Stimulated activated CD8-positive, alpha-beta memory T cell treated with anti-CD3 and anti-CD28 coated beads, Interleukin-7, amount 100 ng/mL, for 4 hours (primary cell): ENCODE data around the gene EIF4E3.

Experiments
- DNase-seq, 2 donors: peaks; one replicate each; pipeline ENCODE4 v3.0.0-alpha.2; 2020; ENCODE audit warnings: low read depth in 2 of 2

Gene EIF4E3

DNA sequence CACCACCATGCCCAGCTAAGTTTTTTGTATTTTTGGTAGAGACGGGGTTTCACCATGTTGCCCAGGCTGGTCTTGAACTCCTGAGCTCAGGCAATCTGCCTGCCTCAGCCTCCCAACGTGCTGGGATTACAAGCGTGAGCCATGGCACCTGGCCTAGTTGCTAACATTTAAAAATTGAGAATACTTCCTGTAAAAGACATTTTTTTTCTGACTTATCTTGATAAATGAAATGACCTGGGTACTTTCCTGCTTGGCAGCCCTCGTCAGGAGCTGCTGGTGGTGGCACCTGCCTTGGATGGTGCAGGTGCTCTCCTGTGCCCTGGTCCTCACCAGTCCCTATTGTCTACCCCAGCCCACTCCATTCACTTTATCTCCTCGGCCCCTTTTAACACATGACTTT is 74.8 kb downstream of the EIF4E3 start:
- no peak for DNase-seq

DNA sequence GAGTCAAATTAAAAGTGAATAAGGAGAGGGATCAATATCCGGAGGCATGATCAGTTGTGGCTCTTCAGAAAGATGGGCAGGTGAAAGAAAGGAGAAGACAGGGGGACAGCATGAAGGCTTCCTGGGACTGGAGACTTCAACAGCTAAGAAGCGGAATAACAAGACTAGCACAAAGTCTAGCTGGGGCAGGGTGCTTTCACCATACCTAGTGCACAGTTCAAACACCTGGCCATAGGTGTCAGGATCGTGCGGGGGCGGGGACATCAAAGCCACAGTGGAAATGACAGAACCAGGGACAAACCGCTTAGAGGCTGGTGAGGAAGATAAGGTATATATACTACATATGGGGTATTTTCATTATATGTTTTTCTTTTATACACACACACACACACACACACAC is 75.4 kb downstream of the EIF4E3 start:
- no peak for DNase-seq

DNA sequence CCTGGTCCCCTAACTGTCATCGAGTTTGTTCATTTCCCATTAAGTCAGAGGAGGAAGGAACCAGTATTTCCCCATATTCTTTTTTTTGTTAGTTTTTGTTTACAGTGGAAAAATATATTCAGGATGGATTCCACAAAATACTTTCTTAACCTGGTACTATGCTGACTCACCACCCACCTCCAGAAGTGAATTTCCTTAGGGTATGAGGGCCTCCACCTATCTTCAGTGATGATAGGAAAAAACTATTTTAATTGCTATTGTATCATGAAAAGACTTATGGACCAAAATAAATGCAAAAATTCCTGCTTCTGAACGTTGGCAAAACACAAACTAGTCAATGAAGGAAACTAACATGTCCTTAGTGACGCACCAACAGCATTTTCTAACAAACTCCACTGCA is 77.5 kb downstream of the EIF4E3 start:
- no peak for DNase-seq

DNA sequence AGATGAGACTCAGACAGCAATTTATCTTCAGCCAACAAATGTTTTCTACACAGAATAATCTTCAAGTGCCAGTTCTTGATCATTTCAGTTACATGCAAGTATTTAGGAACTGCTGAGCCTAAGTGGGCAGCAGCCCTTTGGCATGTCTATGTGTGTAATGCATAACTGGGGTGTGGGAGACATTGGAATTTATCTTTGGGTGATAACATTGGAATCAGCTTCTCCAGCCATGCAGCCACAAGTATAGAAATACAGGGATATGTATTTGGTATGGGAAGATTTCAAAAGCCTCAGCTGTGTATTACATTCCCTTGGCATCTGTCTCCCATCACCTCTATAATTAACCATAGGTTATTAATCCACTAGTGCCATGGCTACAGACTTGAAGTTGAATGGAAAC is 78.2 kb downstream of the EIF4E3 start:
- DNase-seq, result no peak

DNA sequence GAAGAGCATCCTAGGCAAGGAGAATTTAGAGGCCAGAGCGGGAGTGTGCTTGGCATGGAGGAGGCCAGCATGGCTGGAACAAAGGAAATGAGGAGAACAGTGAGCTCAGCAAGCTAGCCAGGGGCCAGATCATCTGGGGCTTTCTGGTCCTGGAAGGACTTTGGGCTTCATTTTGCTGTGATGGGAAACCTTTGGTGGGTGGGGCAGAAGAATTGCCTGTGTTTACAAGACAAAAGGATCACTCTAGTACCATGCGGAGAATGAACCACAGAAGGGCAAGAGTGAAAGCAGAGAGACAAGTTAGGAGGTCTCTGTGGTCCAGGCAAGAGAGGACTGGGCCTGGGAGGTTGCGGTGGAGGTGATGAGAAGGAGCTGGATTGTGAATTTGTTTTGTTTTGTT is 80.1 kb downstream of the EIF4E3 start:
- DNase-seq, result no peak

DNA sequence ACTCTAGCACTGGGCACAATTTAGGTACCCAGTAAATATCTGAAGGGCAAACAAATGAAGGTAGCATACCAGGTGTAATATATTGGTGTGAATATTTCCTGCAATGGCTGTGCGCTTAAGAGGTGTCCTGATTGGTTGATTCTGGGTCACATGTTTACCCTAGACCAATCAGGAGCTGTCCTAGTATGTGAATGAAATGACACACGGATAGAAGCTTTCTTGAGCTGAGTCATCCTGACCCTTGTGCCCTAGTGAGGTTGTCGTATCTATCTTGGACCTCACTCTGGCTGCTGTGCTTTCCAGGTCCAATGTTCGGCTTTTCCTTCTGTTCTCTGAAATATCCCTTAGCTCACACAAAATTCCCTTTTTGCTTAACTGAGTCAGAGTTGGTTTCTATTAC is 83.5 kb downstream of the EIF4E3 start:
- no peak for DNase-seq

DNA sequence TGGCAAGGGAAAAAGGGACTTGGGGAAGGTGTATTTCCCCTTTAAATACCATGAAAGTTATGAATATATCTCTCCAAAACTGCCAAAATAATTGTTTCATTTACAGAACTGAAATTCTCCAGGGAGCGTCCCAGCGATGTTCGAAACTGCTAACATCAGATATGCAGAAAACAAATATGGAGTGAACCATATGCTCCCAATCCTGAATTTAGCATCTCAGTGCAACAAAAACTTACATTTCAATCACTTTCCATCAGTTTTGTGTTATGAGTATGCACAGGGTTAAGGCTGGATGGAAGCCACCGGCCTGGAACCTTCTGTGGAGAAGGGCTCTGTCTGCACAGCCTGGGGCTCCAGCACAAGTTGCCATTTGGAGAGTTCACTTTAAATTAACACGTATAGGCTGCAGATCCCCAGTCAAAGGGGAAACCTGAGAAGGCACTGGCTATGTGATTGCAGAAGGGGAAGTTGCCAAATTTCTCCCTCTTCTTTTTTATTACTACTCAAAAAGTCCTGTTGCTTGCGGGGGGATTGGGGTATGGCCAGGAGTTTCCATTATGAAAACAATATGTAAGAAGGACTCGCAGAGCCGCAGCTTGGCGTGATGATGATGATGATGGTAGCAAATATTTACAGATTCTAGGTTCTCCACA is 84.7 kb downstream of the EIF4E3 start:
- no peak for DNase-seq

DNA sequence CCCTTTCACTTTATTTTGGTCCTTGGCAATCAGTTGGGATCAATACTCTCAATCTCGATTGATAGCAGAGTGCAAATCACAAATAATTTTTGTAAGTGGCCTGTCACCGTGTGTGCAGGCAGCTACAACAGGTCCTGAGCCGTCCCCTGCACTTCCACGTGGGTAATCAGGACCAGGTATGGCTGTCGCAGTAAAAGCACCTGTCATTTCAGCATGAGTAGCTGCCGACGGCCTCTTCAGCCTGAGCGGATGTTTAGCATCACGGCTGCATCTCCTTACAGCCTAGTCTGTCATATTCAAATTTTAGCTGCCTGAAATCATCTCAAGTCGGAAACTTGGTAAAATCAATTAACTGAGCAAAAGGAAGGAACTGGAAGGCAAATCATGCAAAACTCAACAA is 88.7 kb downstream of the EIF4E3 start:
- DNase-seq, result no peak

DNA sequence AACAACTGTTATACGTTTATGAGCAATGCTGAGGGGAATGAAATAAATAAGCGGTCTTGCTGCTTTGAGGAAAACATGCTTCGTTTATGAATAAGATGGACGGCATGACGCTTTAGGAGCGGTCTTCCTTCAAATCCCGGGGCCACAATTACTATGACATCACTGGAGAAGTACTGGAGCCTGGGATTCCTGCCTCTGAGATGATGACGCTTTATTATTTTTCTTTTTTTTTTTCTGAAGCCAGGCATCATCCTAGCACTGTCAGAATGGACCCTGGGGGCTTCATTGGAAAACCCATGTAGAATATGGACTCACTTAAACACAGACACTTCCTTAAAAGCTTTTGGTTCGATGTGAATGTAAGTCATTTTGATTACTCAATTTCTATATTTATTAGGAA is 89.2 kb downstream of the EIF4E3 start:
- DNase-seq, result no peak

DNA sequence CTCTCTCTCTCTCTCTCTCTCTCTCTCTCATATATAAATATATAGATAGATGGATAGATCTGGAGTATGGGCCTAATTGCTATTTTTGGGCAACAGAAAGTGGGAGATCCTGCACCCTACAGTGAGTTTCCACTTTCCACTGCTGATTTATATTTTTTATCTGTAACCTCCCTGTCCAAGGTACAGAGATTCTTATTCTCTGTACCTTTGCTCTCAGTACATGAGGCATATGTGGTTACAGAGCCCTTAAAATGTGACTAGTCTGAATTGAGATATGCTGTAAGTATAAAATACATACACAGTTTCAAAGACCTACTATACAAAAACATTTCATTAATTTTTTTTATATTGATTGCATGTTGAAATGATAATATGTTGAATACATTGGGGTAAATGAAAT is 90.5 kb downstream of the EIF4E3 start:
- DNase-seq, result no peak

DNA sequence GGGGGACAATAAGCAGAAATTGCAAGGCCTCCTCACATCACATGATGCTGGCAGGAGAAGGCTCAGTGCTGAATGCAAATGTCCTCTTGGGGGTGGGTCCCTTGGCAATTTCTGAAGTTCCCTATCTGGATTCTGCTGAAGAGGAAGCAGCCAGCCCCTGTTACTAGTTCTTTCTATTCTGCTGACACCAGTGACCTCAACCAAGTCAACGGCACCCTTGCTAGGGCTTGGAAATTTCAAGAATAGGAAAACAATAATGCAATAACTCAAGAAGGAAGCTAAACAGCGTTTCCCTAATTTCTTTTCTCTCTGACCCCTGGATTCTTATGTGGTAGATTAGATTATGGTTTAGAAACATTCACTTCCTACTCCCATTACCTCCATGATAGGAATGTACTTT is 95.5 kb downstream of the EIF4E3 start:
- no peak for DNase-seq

DNA sequence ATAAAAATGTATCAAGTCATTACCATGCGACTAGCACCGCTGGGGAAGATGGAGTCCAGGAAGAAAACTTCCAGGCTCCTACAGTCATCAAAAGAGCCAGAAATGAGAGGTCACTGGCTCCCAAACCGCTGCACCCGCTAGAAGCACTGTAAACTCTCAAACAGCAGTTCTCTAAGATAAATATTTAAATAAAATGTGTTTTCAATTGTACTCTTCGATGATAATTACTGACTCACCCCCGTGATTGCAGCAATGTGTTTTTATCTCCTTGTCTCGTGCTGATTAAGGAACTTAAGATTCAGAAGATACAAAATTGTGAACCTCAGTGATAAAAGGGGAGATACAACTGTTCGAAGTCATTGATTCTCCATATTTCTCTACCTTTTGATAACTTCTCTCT is 95.9 kb downstream of the EIF4E3 start:
- DNase-seq, result no peak

DNA sequence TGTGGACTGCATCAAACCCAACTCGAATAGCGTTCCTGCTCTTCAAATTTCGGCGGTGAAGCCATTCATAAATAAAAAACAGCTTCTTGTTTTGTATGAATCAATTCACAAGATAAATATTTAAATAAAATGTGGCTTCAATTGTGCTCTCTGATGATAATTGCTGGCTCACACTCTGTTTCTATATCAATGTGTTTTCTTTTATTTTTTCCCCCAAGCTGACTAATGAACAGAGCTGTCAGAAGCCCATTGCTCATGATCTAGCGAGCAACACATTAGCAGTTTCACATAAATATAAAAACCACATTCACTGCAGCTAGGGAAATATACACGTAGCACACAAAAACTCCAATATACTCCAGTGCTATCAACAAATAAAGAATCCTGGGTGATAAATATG is 96.7 kb downstream of the EIF4E3 start:
- no peak for DNase-seq

DNA sequence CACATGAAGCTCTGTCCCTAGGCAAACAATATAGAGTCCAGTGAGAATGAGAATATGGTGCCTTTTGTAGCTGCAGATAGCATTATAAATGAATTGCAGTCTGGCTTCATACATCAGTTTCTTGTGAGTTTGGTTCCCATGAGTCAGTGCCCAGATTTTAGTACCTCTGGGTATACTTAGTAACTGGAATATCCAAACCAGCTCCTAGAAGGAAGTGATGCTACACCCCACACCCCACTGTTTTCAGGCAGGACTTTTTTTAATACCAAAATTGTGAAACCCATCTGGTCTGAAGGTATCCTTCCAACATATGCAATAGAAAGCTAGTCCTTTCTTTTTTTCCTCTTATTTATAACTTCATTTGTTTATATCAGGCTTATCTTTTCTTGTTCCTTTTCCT is 99.5 kb downstream of the EIF4E3 start:
- DNase-seq, result no peak
